Body of pancreas (tissue), 4 donors: ENCODE data around the gene NOTCH2. TPM values are rescaled to one million over a fixed set of nuclear protein-coding genes. Genes with fewer than 3 reads are reported as not detected.
"Not testable (repeated sequence)": the region's sequence is repeated elsewhere in the genome, so short reads cannot be mapped to it uniquely, and the experiment has no call there.

Experiments
- ATAC-seq: fragments of 150-250 bp; one replicate; pipeline ENCODE4 v1.9.1; 2016
- DNase-seq, 4 donors: peaks; one replicate each; pipeline ENCODE4 v3.0.0-alpha.2; 2019
- H3K27ac ChIP-seq, 4 donors: fragments of 200-600 bp; sonication (generic); 1 replicate in 3 of 4; 2 replicates in 1 of 4; pipeline versions ENCODE4 v1.5.1 to v1.6.1; 2016 to 2019; ENCODE audit warnings: mild to moderate bottlenecking in 1 of 4, mixed read lengths in 1 of 4, moderate library complexity in 1 of 4
- H3K27me3 ChIP-seq, 2 donors: fragments of 200-600 bp; sonication (generic); one replicate each; pipeline ENCODE4 v1.6.0; 2016; ENCODE audit warnings: mild to moderate bottlenecking in 1 of 2
- H3K36me3 ChIP-seq, 2 donors: fragments of 200-600 bp; sonication (generic); replicated peaks in 1 of 2; 2 replicates each; pipeline ENCODE4 v1.5.1; 2016; ENCODE audit warnings: low read depth in 2 of 2; ENCODE audit not compliant: insufficient read depth in 1 of 2
- H3K4me1 ChIP-seq: fragments of 200-600 bp; sonication (generic); one replicate; pipeline ENCODE4 v1.6.0; 2016
- H3K4me3 ChIP-seq, 2 donors: fragments of 200-600 bp; sonication (generic); 1 replicate in 1 of 2; 2 replicates in 1 of 2; pipeline ENCODE4 v1.5.1; 2016 to 2019
- H3K9me3 ChIP-seq, 3 donors: fragments of 200-600 bp; sonication (generic); 1 replicate in 2 of 3; 2 replicates in 1 of 3; pipeline ENCODE4 v1.5.1; 2016
- CTCF ChIP-seq, 7 experiments: fragments of 450-650 bp in 4 of 7; fragments of 200-600 bp in 3 of 7; sonication (generic) in 3 of 7; IDR thresholded peaks; one replicate each; pipeline ENCODE4 v1.5.1; 2016 to 2019; ENCODE audit warnings: antibody characterized with exemption in 7 of 7
- POLR2A ChIP-seq, 3 donors: fragments of 450-650 bp; IDR thresholded peaks; one replicate each; pipeline ENCODE4 v1.6.1; 2016; ENCODE audit warnings: antibody characterized with exemption in 3 of 3, mild to moderate bottlenecking in 2 of 3
- WGBS, 2 donors: methylation state at CpG; one replicate each; pipeline ENCODE4 v1.1.5; 2017; 5-methylcytosine and 5-hydroxymethylcytosine counted together
- intact Hi-C: fragments of 100-400 bp; cut with DNase I; formaldehyde crosslinking; loops from one replicate; pipeline ENCODE4 v1.15.1; 2023
- total RNA-seq, 2 donors: library from RNA; depleted of rRNA; stranded (reverse); fragments of >200 nt; gene quantifications; one replicate each; pipeline ENCODE4 v1.1.0, GENCODE V29; 2016

Gene NOTCH2
- total RNA-seq, 2 donors from 2014 or later, result 39.6 to 65.9 TPM

- no peaks in the 10 kb centered on the region for H3K36me3 ChIP-seq
- no peaks in the 10 kb centered on the region for H3K27me3 ChIP-seq
- TF ChIP-seq POLR2A (IDR thresholded peaks at IDR 0.05), result no peak
- no peak for TF ChIP-seq CTCF (IDR thresholded peaks at IDR 0.05)
- H3K9me3 ChIP-seq, result no peaks in the 10 kb centered on the region
- ATAC-seq, result no peak
- peaks cover 18% of the 10 kb centered on the region for H3K4me1 ChIP-seq
- no peak for DNase-seq
- H3K27ac ChIP-seq, result no peak overlapping the region
- no peak overlapping the region for H3K4me3 ChIP-seq
- 26 to 38% methylated on average over 1 of the region's 1 CpG for WGBS, 2 donors
- intact Hi-C loops, result no loop called here
Observed at GRCh38 chr1:119984771-119985170, 84.7 kb downstream of the NOTCH2 start.

- intact Hi-C loops, result no loop called here
- Histone ChIP-seq H3K4me1 (peaks cover 14% of the 10 kb centered on the region), H3K36me3 (no peaks in the 10 kb centered on the region), H3K9me3 (no peaks in the 10 kb centered on the region), H3K4me3 (no peak overlapping the region), H3K27me3 (no peaks in the 10 kb centered on the region), H3K27ac (no peak overlapping the region)
- ATAC-seq (no peak), DNase-seq (no peak)
- WGBS, 2 donors, result 11 to 12% methylated on average over 1 of the region's 1 CpG
- TF ChIP-seq CTCF (IDR thresholded peaks at IDR 0.05), result no peak
- no peak for TF ChIP-seq POLR2A (IDR thresholded peaks at IDR 0.05)
Observed at GRCh38 chr1:119981986-119982815, 87.3 kb downstream of the NOTCH2 start.

- ATAC-seq (no peak), DNase-seq (no peak)
- TF ChIP-seq POLR2A (IDR thresholded peaks at IDR 0.05), result no peak
- Histone ChIP-seq H3K4me1 (peaks cover 7% of the 10 kb centered on the region), H3K9me3 (no peaks in the 10 kb centered on the region), H3K36me3 (no peaks in the 10 kb centered on the region), H3K4me3 (no peak overlapping the region), H3K27ac (no peak overlapping the region), H3K27me3 (no peaks in the 10 kb centered on the region)
- WGBS, 2 donors, result 59 to 78% methylated on average over 5 of the region's 5 CpGs
- intact Hi-C loops, result no loop called here
Observed at GRCh38 chr1:119981496-119981895, 88.0 kb downstream of the NOTCH2 start.

- Histone ChIP-seq H3K4me1 (peaks cover 6% of the 10 kb centered on the region), H3K4me3 (no peak overlapping the region), H3K36me3 (no peaks in the 10 kb centered on the region), H3K27me3 (no peaks in the 10 kb centered on the region), H3K27ac (no peak overlapping the region), H3K9me3 (no peaks in the 10 kb centered on the region)
- 77 to 78% methylated on average over 4 of the region's 4 CpGs for WGBS, 2 donors
- intact Hi-C loops, result no loop called here
- ATAC-seq, result no peak
- TF ChIP-seq POLR2A (IDR thresholded peaks at IDR 0.05), result no peak
- no peak for TF ChIP-seq CTCF (IDR thresholded peaks at IDR 0.05)
- DNase-seq, result no peak
Observed at GRCh38 chr1:119978018-119978505, 91.4 kb downstream of the NOTCH2 start.

- 92 to 94% methylated on average over 8 of the region's 8 CpGs for WGBS, 2 donors
- ATAC-seq, DNase-seq, H3K4me1 ChIP-seq, H3K27me3 ChIP-seq, intact Hi-C loops, H3K27ac ChIP-seq, H3K4me3 ChIP-seq, H3K36me3 ChIP-seq, H3K9me3 ChIP-seq: not testable (repeated sequence)
Observed at GRCh38 chr1:119977113-119977736, 92.2 kb downstream of the NOTCH2 start.

- not testable (repeated sequence) for ATAC-seq, H3K4me1 ChIP-seq
Observed at GRCh38 chr1:119975582-119976254, 93.7 kb downstream of the NOTCH2 start.

More at GRCh38 chr1:119975582-119976254, 93.7 kb downstream of the NOTCH2 start:
- H3K9me3 ChIP-seq, H3K36me3 ChIP-seq, H3K27ac ChIP-seq, H3K4me3 ChIP-seq, H3K27me3 ChIP-seq, intact Hi-C loops, DNase-seq: not testable (repeated sequence)
- 92 to 93% methylated on average over 5 of the region's 5 CpGs for WGBS, 2 donors
